GM23248 (cell line): Measurements from ENCODE around the gene CYP27B1. TPM values are rescaled to one million over a fixed set of nuclear protein-coding genes. Genes with fewer than 3 reads are reported as not detected.

Experiments
- DNase-seq: peaks from one replicate; pipeline ENCODE4 v3.0.0-alpha.2; 2015
- H2AFZ ChIP-seq: fragments of 200-600 bp; sonication (generic); 2 replicates; pipeline ENCODE4 v1.6.1; 2016; ENCODE audit warnings: antibody characterized with exemption
- H3F3A ChIP-seq: fragments of 200-600 bp; sonication (generic); 2 replicates; pipeline ENCODE4 v1.6.1; 2016; ENCODE audit warnings: mild to moderate bottlenecking, antibody characterized with exemption, mixed run types; ENCODE audit not compliant: insufficient read depth
- H3K27ac ChIP-seq: fragments of 200-600 bp; sonication (generic); 2 replicates; pipeline ENCODE4 v1.5.1; 2016; ENCODE audit warnings: mild to moderate bottlenecking
- H3K27me3 ChIP-seq: fragments of 200-600 bp; sonication (generic); replicated peaks from 2 replicates; pipeline ENCODE4 v1.6.1; 2016; ENCODE audit warnings: mild to moderate bottlenecking; ENCODE audit not compliant: insufficient read depth
- H3K36me3 ChIP-seq: fragments of 200-600 bp; sonication (generic); 2 replicates; pipeline ENCODE4 v1.6.1; 2016; ENCODE audit warnings: low read depth, mild to moderate bottlenecking
- H3K4me1 ChIP-seq: fragments of 200-600 bp; sonication (generic); 2 replicates; pipeline ENCODE4 v1.6.1; 2016; ENCODE audit warnings: mild to moderate bottlenecking; ENCODE audit not compliant: insufficient read depth
- H3K4me2 ChIP-seq: fragments of 200-600 bp; sonication (generic); one replicate; pipeline ENCODE4 v1.6.1; 2016; ENCODE audit warnings: mild to moderate bottlenecking; ENCODE audit not compliant: unreplicated experiment
- H3K4me3 ChIP-seq: fragments of 200-600 bp; sonication (generic); 2 replicates; pipeline ENCODE4 v1.5.1; 2016; ENCODE audit warnings: mild to moderate bottlenecking
- H3K79me2 ChIP-seq: fragments of 200-600 bp; sonication (generic); 2 replicates; pipeline ENCODE4 v1.6.1; 2016; ENCODE audit warnings: mild to moderate bottlenecking; ENCODE audit not compliant: insufficient read depth
- H3K9ac ChIP-seq: fragments of 200-600 bp; sonication (generic); 2 replicates; pipeline ENCODE4 v1.6.1; 2016; ENCODE audit warnings: mild to moderate bottlenecking
- H3K9me2 ChIP-seq: fragments of 200-600 bp; sonication (generic); 2 replicates; pipeline ENCODE4 v1.6.1; 2016; ENCODE audit warnings: mixed run types, mild to moderate bottlenecking, moderate library complexity; ENCODE audit not compliant: insufficient read depth
- H3K9me3 ChIP-seq: fragments of 200-600 bp; sonication (generic); one replicate; pipeline ENCODE4 v1.6.1; 2017; ENCODE audit warnings: low read depth
- H4K20me1 ChIP-seq: fragments of 200-600 bp; sonication (generic); 2 replicates; pipeline ENCODE4 v1.6.0; 2016; ENCODE audit not compliant: insufficient read depth
- EZH2 ChIP-seq: fragments of 200-600 bp; sonication (generic); IDR thresholded peaks from 2 replicates; pipeline ENCODE4 v1.6.1; 2018; ENCODE audit warnings: antibody characterized with exemption, mild to moderate bottlenecking; ENCODE audit not compliant: insufficient read depth, poor library complexity, severe bottlenecking
- EZH2phosphoT487 ChIP-seq: fragments of 200-600 bp; sonication (generic); IDR thresholded peaks from 2 replicates; pipeline ENCODE4 v1.6.1; 2018; ENCODE audit warnings: antibody characterized with exemption, moderate library complexity, mild to moderate bottlenecking, low read depth; ENCODE audit not compliant: insufficient read depth
- whole genome bisulfite sequencing, 2 experiments: methylation state at CpG; one replicate each; pipeline ENCODE4 v1.1.6; 2015 to 2017; ENCODE audit warnings: low lambda C conversion rate in 2 of 2, low coverage in 1 of 2; ENCODE audit errors: missing lambda C conversion rate in 2 of 2; 5-methylcytosine and 5-hydroxymethylcytosine counted together
- in situ Hi-C: fragments of 300-500 bp; cut with MboI; formaldehyde crosslinking; loops from 2 replicates; pipeline ENCODE4 v1.15.0; 2020
- polyA plus RNA-seq: library from polyadenylated mRNA; unstranded; fragments of >200 nt; fragmentation: Nextera tagmentation; extraction: Ambion mirVana; gene quantifications from 2 replicates; pipeline ENCODE4 v1.2.1, GENCODE V29; 2016
- total RNA-seq: library from RNA; depleted of rRNA; stranded (reverse); fragments of >200 nt; shearing (Covaris generic); gene quantifications from 2 replicates; pipeline ENCODE4 v1.2.3, GENCODE V29; 2014

Gene CYP27B1
- total and polyA plus RNA-seq, 2 experiments from 2014 or later, result 0.78 to 0.86 TPM

GRCh38 chr12:57803319-57803893, 36.5 kb upstream of the CYP27B1 start:
- H3K9me3 ChIP-seq, result no peaks in the 10 kb centered on the region
- H3F3A ChIP-seq, result peaks cover 26% of the 10 kb centered on the region
- H3K9me2 ChIP-seq, result no peaks in the 10 kb centered on the region
- in situ Hi-C loops, result no loop called here
- H3K79me2 ChIP-seq, result no peaks in the 10 kb centered on the region
- DNase-seq, result peak; percentile 72
- no peak overlapping the region for H3K4me2 ChIP-seq
- H3K36me3 ChIP-seq, result peaks cover 38% of the 10 kb centered on the region
- 0 out of 2 replicates have a peak overlapping the region, but pooled peaks have one; percentile 6 for H3K9ac ChIP-seq
- no peak overlapping the region for H2AFZ ChIP-seq
- no peak overlapping the region for H3K4me3 ChIP-seq
- no peak for TF ChIP-seq EZH2phosphoT487
- TF ChIP-seq EZH2, result no peak
- H3K27me3 ChIP-seq, result no peaks in the 10 kb centered on the region
- H3K27ac ChIP-seq, result no peak overlapping the region
- 29 to 39% methylated on average over 9 of the region's 9 CpGs for WGBS, 2 experiments
- H4K20me1 ChIP-seq, result no peaks in the 10 kb centered on the region
- no peaks in the 10 kb centered on the region for H3K4me1 ChIP-seq

- Histone ChIP-seq H3K4me1 (no peaks in the 10 kb centered on the region), H3F3A (peaks cover 31% of the 10 kb centered on the region), H3K4me3 (no peak overlapping the region), H3K36me3 (peaks cover 44% of the 10 kb centered on the region), H3K9ac (no peak overlapping the region), H3K27ac (no peak overlapping the region), H3K79me2 (no peaks in the 10 kb centered on the region), H2AFZ (no peak overlapping the region), H3K4me2 (no peak overlapping the region), H3K9me2 (no peaks in the 10 kb centered on the region), H3K9me3 (no peaks in the 10 kb centered on the region), H3K27me3 (no peaks in the 10 kb centered on the region), H4K20me1 (no peaks in the 10 kb centered on the region)
- TF ChIP-seq EZH2 (no peak), EZH2phosphoT487 (no peak)
- in situ Hi-C loops, result no loop called here
- WGBS, 2 experiments, result 69 to 78% methylated on average over 1 of the region's 1 CpG
- no peak for DNase-seq
These were observed 35.7 kb upstream of the CYP27B1 start for GRCh38 chr12:57802607-57803006.

GRCh38 chr12:57800965-57801364, 34.1 kb upstream of the CYP27B1 start:
- peak; percentile 12 for DNase-seq
- H3K9me3 ChIP-seq, result no peaks in the 10 kb centered on the region
- H3K36me3 ChIP-seq, result peaks cover 61% of the 10 kb centered on the region
- 97 to 100% methylated on average over 3 of the region's 3 CpGs for WGBS, 2 experiments
- H3K4me2 ChIP-seq, result no peak overlapping the region
- H3K4me1 ChIP-seq, result no peaks in the 10 kb centered on the region; the same call in 1 of the 2 replicates
- in situ Hi-C loops, result no loop called here
- H4K20me1 ChIP-seq, result no peaks in the 10 kb centered on the region
- H3K27ac ChIP-seq, result no peak overlapping the region
- no peaks in the 10 kb centered on the region for H3K27me3 ChIP-seq
- H3K9ac ChIP-seq, result no peak overlapping the region
- H2AFZ ChIP-seq, result no peak overlapping the region
- H3F3A ChIP-seq, result peaks cover 40% of the 10 kb centered on the region
- H3K79me2 ChIP-seq, result peaks cover 9% of the 10 kb centered on the region
- H3K4me3 ChIP-seq, result no peak overlapping the region
- H3K9me2 ChIP-seq, result no peaks in the 10 kb centered on the region
- TF ChIP-seq EZH2phosphoT487 (no peak), EZH2 (no peak)

- Histone ChIP-seq H3K4me3 (no peak overlapping the region), H4K20me1 (no peaks in the 10 kb centered on the region), H2AFZ (no peak overlapping the region), H3K36me3 (peaks cover 70% of the 10 kb centered on the region), H3K9me2 (no peaks in the 10 kb centered on the region), H3K4me1 (peaks cover 23% of the 10 kb centered on the region), H3K9ac (no peak overlapping the region), H3F3A (peaks cover 56% of the 10 kb centered on the region), H3K4me2 (no peak overlapping the region), H3K9me3 (no peaks in the 10 kb centered on the region), H3K79me2 (peaks cover 16% of the 10 kb centered on the region), H3K27me3 (no peaks in the 10 kb centered on the region), H3K27ac (no peak overlapping the region)
- no peak for DNase-seq
- in situ Hi-C loops, result no loop called here
- 100% methylated on average over 1 of the region's 1 CpG for WGBS, 2 experiments
- TF ChIP-seq EZH2phosphoT487 (no peak), EZH2 (no peak)
These were observed 31.1 kb upstream of the CYP27B1 start for GRCh38 chr12:57797933-57798332.

GRCh38 chr12:57796996-57797395, 30.1 kb upstream of the CYP27B1 start:
- Histone ChIP-seq H3K9me3 (no peaks in the 10 kb centered on the region), H3K4me1 (peaks cover 23% of the 10 kb centered on the region), H3K27me3 (no peaks in the 10 kb centered on the region), H3K79me2 (peaks cover 18% of the 10 kb centered on the region), H3K4me3 (no peak overlapping the region), H3K9me2 (no peaks in the 10 kb centered on the region), H4K20me1 (no peaks in the 10 kb centered on the region), H3F3A (peaks cover 65% of the 10 kb centered on the region), H3K36me3 (peaks cover 68% of the 10 kb centered on the region), H2AFZ (no peak overlapping the region), H3K4me2 (no peak overlapping the region), H3K9ac (no peak overlapping the region), H3K27ac (no peak overlapping the region)
- in situ Hi-C loops, result no loop called here
- TF ChIP-seq EZH2phosphoT487, result no peak
- TF ChIP-seq EZH2, result no peak
- DNase-seq, result no peak
- 94 to 96% methylated on average over 1 of the region's 1 CpG for WGBS, 2 experiments
